Spleen (tissue), 11 donors: Measurements from ENCODE around the gene RNH1. TPM values are rescaled to one million over a fixed set of nuclear protein-coding genes. Genes with fewer than 3 reads are reported as not detected.

Experiments
- DNase-seq: peaks from one replicate; pipeline ENCODE4 v3.0.0-alpha.2; 2020
- H3K27ac ChIP-seq, 8 donors: fragments of 200-600 bp; sonication (generic) in 7 of 8; 1 replicate in 4 of 8; 2 replicates in 4 of 8; pipeline versions ENCODE4 v1.5.0 to v1.8.0; 2016 to 2021; ENCODE audit warnings: inconsistent platforms in 4 of 8, mild to moderate bottlenecking in 4 of 8, moderate library complexity in 1 of 8
- H3K27me3 ChIP-seq, 7 donors: fragments of 200-600 bp; sonication (generic) in 6 of 7; replicated peaks in 1 of 7; 1 replicate in 4 of 7; 2 replicates in 3 of 7; pipeline versions ENCODE4 v1.5.0 to v1.8.0; 2016 to 2021; ENCODE audit warnings: inconsistent platforms in 3 of 7, mild to moderate bottlenecking in 1 of 7
- H3K36me3 ChIP-seq, 6 donors: fragments of 200-600 bp; sonication (generic) in 5 of 6; 1 replicate in 4 of 6; 2 replicates in 2 of 6; pipeline versions ENCODE4 v1.5.0 to v1.8.0; 2016 to 2021; ENCODE audit warnings: inconsistent platforms in 2 of 6
- H3K4me1 ChIP-seq, 6 donors: fragments of 200-600 bp; sonication (generic) in 5 of 6; 1 replicate in 3 of 6; 2 replicates in 3 of 6; pipeline versions ENCODE4 v1.5.0 to v1.8.0; 2016 to 2021; ENCODE audit warnings: inconsistent platforms in 3 of 6
- H3K4me3 ChIP-seq, 8 donors: fragments of 200-600 bp; sonication (generic) in 7 of 8; 1 replicate in 4 of 8; 2 replicates in 4 of 8; pipeline versions ENCODE4 v1.5.0 to v1.8.0; 2016 to 2021; ENCODE audit warnings: inconsistent platforms in 4 of 8, mild to moderate bottlenecking in 4 of 8, moderate library complexity in 2 of 8
- H3K9me3 ChIP-seq, 8 donors: fragments of 200-600 bp; sonication (generic) in 7 of 8; 1 replicate in 4 of 8; 2 replicates in 4 of 8; pipeline versions ENCODE4 v1.5.0 to v1.8.0; 2016 to 2021; ENCODE audit warnings: inconsistent platforms in 4 of 8
- CTCF ChIP-seq, 11 experiments: fragments of 200-600 bp in 7 of 11; fragments of 450-650 bp in 4 of 11; sonication (generic) in 4 of 11; IDR thresholded peaks in 8 of 11; conservative IDR thresholded peaks in 3 of 11; 1 replicate in 7 of 11; 2 replicates in 4 of 11; pipeline versions ENCODE4 v1.4.0 to v1.8.0; 2016 to 2021; ENCODE audit warnings: antibody characterized with exemption in 11 of 11, inconsistent platforms in 4 of 11, mild to moderate bottlenecking in 1 of 11
- POLR2A ChIP-seq, 3 donors: fragments of 450-650 bp; IDR thresholded peaks; one replicate each; pipeline ENCODE4 v1.5.1; 2017; ENCODE audit warnings: antibody characterized with exemption in 3 of 3, mild to moderate bottlenecking in 1 of 3
- POLR2AphosphoS5 ChIP-seq, 3 donors: sonication (generic); formaldehyde crosslinking; IDR thresholded peaks; one replicate each; pipeline ENCODE4 v1.5.1; 2017; ENCODE audit warnings: antibody characterized with exemption in 3 of 3
- WGBS, 5 donors: extraction: QIAGEN DNeasy Blood & Tissue Kit in 3 of 5; methylation state at CpG; one replicate each; pipeline versions ENCODE4 v1.1.5 to v1.1.7; 2013 to 2018; 5-methylcytosine and 5-hydroxymethylcytosine counted together
- intact Hi-C: fragments of 100-400 bp; cut with DNase I; formaldehyde crosslinking; loops from one replicate; pipeline ENCODE4 v1.15.0; 2023; ENCODE audit warnings: low total_unique reads
- polyA plus RNA-seq, 3 donors: library from polyadenylated mRNA; stranded (reverse); fragments of 200-250 nt; gene quantifications; one replicate each; pipeline ENCODE4 v1.2.1, GENCODE V29; 2013
- total RNA-seq, 7 donors: library from RNA; depleted of rRNA in 3 of 7; stranded (reverse); fragments of >200 nt in 3 of 7; fragmentation: NEBNext Ultra II Directional in 4 of 7; extraction: Animal tissue kit (Norgen Biotek cat#: 25700) in 4 of 7; gene quantifications; one replicate each; pipeline versions ENCODE4 v1.1.0 to v1.2.1, GENCODE V29; 2016 to 2021
- donor health status: healthy with polysubstance abuse.
- donor health status: DM: no; HTN: no; CAD: no; lungs with moderate emphysema.
- donor health status: DM: no; HTN: no; CAD: no.
- donor health status: Bipolar disorder and iron deficiency.
- donor health status: healthy.
- donor health status: DM: no; HTN: no; CAD: no.
- donor health status: DM: yes; HTN: yes; CAD: no.

RNH1 gene
- total and polyA plus RNA-seq, 10 donors, result 72.8 to 159 (median 145) TPM

DNA sequence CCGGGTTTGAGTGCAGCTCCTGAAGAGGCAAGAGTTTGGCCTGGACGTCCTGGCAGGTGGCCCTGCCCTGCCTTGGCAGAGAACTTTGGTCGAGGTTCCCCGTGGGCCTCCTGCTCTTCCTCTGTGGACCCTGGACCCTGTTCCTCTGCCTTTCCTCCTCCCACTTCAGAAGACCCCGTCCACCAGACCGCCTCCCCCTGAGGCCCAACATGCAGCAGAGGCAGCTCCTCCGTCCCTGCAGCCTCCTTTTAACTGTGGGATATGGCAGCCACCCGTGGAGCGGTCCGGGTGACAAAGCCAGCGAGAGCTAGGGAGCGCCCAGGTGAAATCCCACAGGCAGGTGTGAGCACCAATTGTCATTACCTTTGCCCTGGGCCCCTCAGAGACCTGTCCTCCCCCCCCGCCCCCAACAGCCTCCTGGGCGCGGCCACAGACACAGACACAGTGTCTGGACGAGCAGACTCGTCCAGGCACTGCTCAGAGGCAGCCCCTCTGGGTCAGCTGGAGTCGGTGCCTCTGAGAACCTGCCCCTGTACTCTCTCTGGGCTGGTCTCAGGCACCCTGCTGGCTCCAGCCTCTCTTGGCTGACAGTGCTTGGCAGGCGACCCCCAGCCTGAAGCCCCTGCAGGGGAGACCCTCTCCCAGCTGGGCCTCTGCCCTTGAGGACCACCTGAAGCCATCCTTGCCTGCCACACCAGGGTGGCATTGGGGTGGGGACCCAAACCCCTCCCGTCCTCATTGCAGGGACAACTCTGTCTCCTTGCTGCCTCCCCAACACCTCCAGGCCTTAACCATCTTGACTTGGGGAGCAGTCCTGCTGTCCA lies 61.1 kb downstream of the RNH1 start:
- Histone ChIP-seq H3K9me3 (no peaks in the 10 kb centered on the region), H3K27ac (no peak overlapping the region), H3K4me3 (no peak overlapping the region), H3K27me3 (peaks cover 0 to 19% (median 11%) of the 10 kb centered on the region in 7 donors), H3K4me1 (peaks cover 21 to 57% (median 43%) of the 10 kb centered on the region in 6 donors), H3K36me3 (no peaks in the 10 kb centered on the region)
- TF ChIP-seq POLR2A (IDR thresholded peaks at IDR 0.05) (no peak), CTCF (IDR thresholded peaks at IDR 0.05 in 8 of 11, conservative IDR thresholded peaks at IDR 0.05 in 3 of 11) (no peak), POLR2AphosphoS5 (IDR thresholded peaks at IDR 0.05) (no peak)
- no peak for DNase-seq
- 81 to 87% (median 84%) methylated on average over 16 to 20 of the region's 20 CpGs for WGBS, 5 donors
- intact Hi-C loops, result no loop called here

Other genes starting within 250 kb of the RNH1 start
- 10 to 100 TPM in 4 of 7 donors, 1 to 10 TPM in 3; 5.0 to 30.9 (median 10.0) TPM for gene NLRP6, start 228.8 kb downstream of the RNH1 start, total RNA-seq
- 1 to 10 TPM in 2 of 3 donors, under 1 TPM in 1; 0.15 to 1.3 (median 1.1) TPM for gene NLRP6, start 228.8 kb downstream of the RNH1 start, polyA plus RNA-seq
- gene PGGHG, start 218.1 kb downstream of the RNH1 start, total RNA-seq, result 100 to 1,000 TPM in 6 of 7 donors, 10 to 100 TPM in 1; 53.4 to 182 (median 128) TPM
- 100 to 1,000 TPM; 127 to 250 (median 134) TPM for gene PGGHG, start 218.1 kb downstream of the RNH1 start, polyA plus RNA-seq
- gene IFITM5, start 207.7 kb downstream of the RNH1 start, total RNA-seq, result not detected
- gene IFITM5, start 207.7 kb downstream of the RNH1 start, polyA plus RNA-seq, result not detected
- 1,000 to 10,000 TPM in 4 of 7 donors, 100 to 1,000 TPM in 3; 507 to 1,635 (median 1,062) TPM for gene IFITM2, start 199.4 kb downstream of the RNH1 start, total RNA-seq
- gene IFITM2, start 199.4 kb downstream of the RNH1 start, polyA plus RNA-seq, result 1,000 to 10,000 TPM in 1 of 3 donors, 100 to 1,000 TPM in 2; 680 to 1,006 (median 885) TPM
- gene IFITM1, start 193.2 kb downstream of the RNH1 start, total RNA-seq, result 100 to 1,000 TPM; 333 to 670 (median 510) TPM
- 100 to 1,000 TPM; 314 to 496 (median 327) TPM for gene IFITM1, start 193.2 kb downstream of the RNH1 start, polyA plus RNA-seq
- 100 to 1,000 TPM; 314 to 942 (median 472) TPM for gene IFITM3, start 186.4 kb downstream of the RNH1 start, total RNA-seq
- gene IFITM3, start 186.4 kb downstream of the RNH1 start, polyA plus RNA-seq, result 100 to 1,000 TPM; 391 to 618 (median 599) TPM
- 1 to 10 TPM in 1 of 7 donors, under 1 TPM in 4, not detected in 2; 0.17 to 1.1 (median 0.67) TPM for gene B4GALNT4, start 137.7 kb downstream of the RNH1 start, total RNA-seq
- gene B4GALNT4, start 137.7 kb downstream of the RNH1 start, polyA plus RNA-seq, result 1 to 10 TPM; 1.6 to 5.2 (median 3.5) TPM
- 1 to 10 TPM in 1 of 7 donors, under 1 TPM in 2, not detected in 4; 0.40 to 2.8 (median 0.59) TPM for gene PKP3, start 113.0 kb downstream of the RNH1 start, total RNA-seq
- under 1 TPM; 0.09 to 0.48 (median 0.21) TPM for gene PKP3, start 113.0 kb downstream of the RNH1 start, polyA plus RNA-seq
- gene SIGIRR, start 92.2 kb downstream of the RNH1 start, total RNA-seq, result 100 to 1,000 TPM in 2 of 7 donors, 10 to 100 TPM in 5; 67.9 to 118 (median 90.9) TPM
- 100 to 1,000 TPM in 2 of 3 donors, 10 to 100 TPM in 1; 95.9 to 194 (median 161) TPM for gene SIGIRR, start 92.2 kb downstream of the RNH1 start, polyA plus RNA-seq
- 10 to 100 TPM; 10.2 to 34.5 (median 25.9) TPM for gene ANO9, start 65.2 kb downstream of the RNH1 start, total RNA-seq
- gene ANO9, start 65.2 kb downstream of the RNH1 start, polyA plus RNA-seq, result 10 to 100 TPM; 32.7 to 53.8 (median 50.3) TPM
- 10 to 100 TPM; 24.6 to 40.7 (median 29.4) TPM for gene PTDSS2, start 57.0 kb downstream of the RNH1 start, total RNA-seq
- gene PTDSS2, start 57.0 kb downstream of the RNH1 start, polyA plus RNA-seq, result 10 to 100 TPM; 11.0 to 26.6 (median 14.9) TPM
- 10 to 100 TPM; 16.6 to 33.6 (median 30.3) TPM for gene HRAS, start 28.3 kb upstream of the RNH1 start, total RNA-seq
- gene HRAS, start 28.3 kb upstream of the RNH1 start, polyA plus RNA-seq, result 10 to 100 TPM; 70.0 to 90.9 (median 90.7) TPM
- gene LRRC56, start 30.3 kb upstream of the RNH1 start, total RNA-seq, result 1 to 10 TPM; 1.0 to 3.3 (median 2.2) TPM
- gene LRRC56, start 30.3 kb upstream of the RNH1 start, polyA plus RNA-seq, result 1 to 10 TPM; 2.2 to 4.6 (median 4.1) TPM
- 10 to 100 TPM in 1 of 7 donors, 1 to 10 TPM in 6; 3.9 to 10.1 (median 6.3) TPM for gene LMNTD2, start 53.5 kb upstream of the RNH1 start, total RNA-seq
- 1 to 10 TPM; 5.0 to 8.3 (median 5.1) TPM for gene LMNTD2, start 53.5 kb upstream of the RNH1 start, polyA plus RNA-seq
- gene RASSF7, start 53.7 kb upstream of the RNH1 start, total RNA-seq, result 10 to 100 TPM in 6 of 7 donors, 1 to 10 TPM in 1; 8.3 to 39.6 (median 20.4) TPM
- 10 to 100 TPM; 29.7 to 34.5 (median 30.7) TPM for gene RASSF7, start 53.7 kb upstream of the RNH1 start, polyA plus RNA-seq
- 10 to 100 TPM; 24.2 to 41.5 (median 33.2) TPM for gene PHRF1, start 69.2 kb upstream of the RNH1 start, total RNA-seq
- gene PHRF1, start 69.2 kb upstream of the RNH1 start, polyA plus RNA-seq, result 10 to 100 TPM in 1 of 3 donors, 1 to 10 TPM in 2; 7.3 to 27.6 (median 8.4) TPM
- gene IRF7, start 108.7 kb upstream of the RNH1 start, total RNA-seq, result 10 to 100 TPM; 53.0 to 88.8 (median 85.3) TPM
- 10 to 100 TPM; 52.3 to 99.1 (median 73.9) TPM for gene IRF7, start 108.7 kb upstream of the RNH1 start, polyA plus RNA-seq
- gene CDHR5, start 117.7 kb upstream of the RNH1 start, total RNA-seq, result not detected
- under 1 TPM; 0.02 to 0.16 (median 0.03) TPM for gene CDHR5, start 117.7 kb upstream of the RNH1 start, polyA plus RNA-seq
- 1 to 10 TPM in 4 of 7 donors, not detected in 3; 1.2 to 3.8 (median 2.8) TPM for gene SCT, start 119.9 kb upstream of the RNH1 start, total RNA-seq
- 1 to 10 TPM; 1.1 to 1.7 (median 1.5) TPM for gene SCT, start 119.9 kb upstream of the RNH1 start, polyA plus RNA-seq
- gene DRD4, start 130.0 kb upstream of the RNH1 start, total RNA-seq, result under 1 TPM in 4 of 7 donors, not detected in 3; 0.44 to 0.86 (median 0.60) TPM
- gene DRD4, start 130.0 kb upstream of the RNH1 start, polyA plus RNA-seq, result under 1 TPM; 0.12 to 0.43 (median 0.26) TPM
- gene DEAF1, start 188.0 kb upstream of the RNH1 start, total RNA-seq, result 10 to 100 TPM; 28.3 to 44.9 (median 31.7) TPM
- 10 to 100 TPM; 21.8 to 31.4 (median 25.1) TPM for gene DEAF1, start 188.0 kb upstream of the RNH1 start, polyA plus RNA-seq
- gene TMEM80, start 188.6 kb upstream of the RNH1 start, total RNA-seq, result 10 to 100 TPM; 20.1 to 37.6 (median 32.4) TPM
- gene TMEM80, start 188.6 kb upstream of the RNH1 start, polyA plus RNA-seq, result 10 to 100 TPM; 18.7 to 30.8 (median 24.7) TPM
- 10 to 100 TPM in 1 of 7 donors, 1 to 10 TPM in 6; 4.2 to 14.7 (median 7.0) TPM for gene EPS8L2, start 199.0 kb upstream of the RNH1 start, total RNA-seq
- 10 to 100 TPM in 1 of 3 donors, 1 to 10 TPM in 2; 7.3 to 11.6 (median 8.5) TPM for gene EPS8L2, start 199.0 kb upstream of the RNH1 start, polyA plus RNA-seq
- 100 to 1,000 TPM; 160 to 292 (median 229) TPM for gene TALDO1, start 240.2 kb upstream of the RNH1 start, total RNA-seq
- 100 to 1,000 TPM; 108 to 177 (median 125) TPM for gene TALDO1, start 240.2 kb upstream of the RNH1 start, polyA plus RNA-seq